A673 (cell line): ENCODE results near the gene HOXC6. TPM values are rescaled to one million over a fixed set of nuclear protein-coding genes. Genes with fewer than 3 reads are reported as not detected.

ENCODE experiments used
- BruUV-seq: library from RNA; stranded (reverse); fragments of 400-500 nt; replicated peaks from 2 replicates; lab custom pipeline; 2021; lab: Mats Ljungman, UMichigan
- CTCF ChIA-PET: fragments of 300-600 bp; sonication (Branson Sonifier 250); formaldehyde crosslinking; loops from one replicate; lab custom pipeline; 2022; ENCODE audit warnings: antibody characterized with exemption; lab: Charles Lee
- POLR2A ChIA-PET: fragments of 300-600 bp; sonication (Branson Sonifier 250); formaldehyde crosslinking; loops from one replicate; lab custom pipeline; 2022; ENCODE audit warnings: antibody characterized with exemption; ENCODE audit not compliant: low non-redundant PET; lab: Charles Lee
- DNase-seq: peaks from one replicate; pipeline ENCODE4 v3.0.0-alpha.2; 2015; ENCODE audit warnings: low spot score
- H3K27ac ChIP-seq: fragments of 200-600 bp; sonication (generic); 2 replicates; pipeline ENCODE4 v1.5.1; 2016; ENCODE audit warnings: mixed run types, low read depth, mild to moderate bottlenecking, mixed read lengths, antibody characterized with exemption, low read length; ENCODE audit not compliant: poor library complexity, severe bottlenecking
- H3K27me3 ChIP-seq: fragments of 200-600 bp; sonication (generic); replicated peaks from 2 replicates; pipeline ENCODE4 v1.6.1; 2017; ENCODE audit warnings: mixed run types, low read depth, mild to moderate bottlenecking, mixed read lengths, antibody characterized with exemption, low read length; ENCODE audit not compliant: insufficient read depth, poor library complexity
- H3K36me3 ChIP-seq: fragments of 200-600 bp; sonication (generic); 2 replicates; pipeline ENCODE4 v1.6.1; 2016; ENCODE audit warnings: mixed run types, mild to moderate bottlenecking, mixed read lengths, antibody characterized with exemption, low read length; ENCODE audit not compliant: insufficient read depth, poor library complexity, severe bottlenecking
- H3K4me1 ChIP-seq: fragments of 200-600 bp; sonication (generic); 2 replicates; pipeline ENCODE4 v1.6.1; 2017; ENCODE audit warnings: mixed run types, mild to moderate bottlenecking, mixed read lengths, antibody characterized with exemption, low read length; ENCODE audit not compliant: insufficient read depth, poor library complexity, severe bottlenecking
- H3K4me3 ChIP-seq: fragments of 200-600 bp; sonication (generic); 2 replicates; pipeline ENCODE4 v1.5.1; 2016; ENCODE audit warnings: low read depth, mixed run types, mild to moderate bottlenecking, mixed read lengths, low read length; ENCODE audit not compliant: poor library complexity, severe bottlenecking
- H3K9me3 ChIP-seq: fragments of 200-600 bp; sonication (generic); 2 replicates; pipeline ENCODE4 v1.6.1; 2016; ENCODE audit warnings: mixed run types, low read depth, mild to moderate bottlenecking, mixed read lengths, antibody characterized with exemption, low read length; ENCODE audit not compliant: poor library complexity, severe bottlenecking
- EZH2 ChIP-seq: fragments of 200-600 bp; sonication (generic); IDR thresholded peaks from 2 replicates; pipeline ENCODE4 v1.6.1; 2017; ENCODE audit warnings: borderline replicate concordance, low read depth, mild to moderate bottlenecking, mixed read lengths, antibody characterized with exemption, low read length; ENCODE audit not compliant: poor library complexity, severe bottlenecking
- intact Hi-C: fragments of 100-400 bp; cut with micrococcal nuclease; formaldehyde crosslinking; loops from one replicate; pipeline ENCODE4 v1.10.0; 2022; ENCODE audit not compliant: unreplicated experiment
- total RNA-seq: library from RNA; stranded (reverse); gene quantifications from 2 replicates; pipeline ENCODE4 v1.2.3, GENCODE V29; 2021
- TF ChIP-seq, protein P1 (sequence below): fragments of 300-800, 200-600 bp; sonication (generic); conservative IDR thresholded peaks from 2 replicates; pipeline ENCODE4 v1.5.1; 2017; ENCODE audit warnings: low read depth, mild to moderate bottlenecking, antibody characterized with exemption, low read length, moderate library complexity, mixed read lengths

HOXC6 gene
- total RNA-seq, 1 experiment from 2014 or later, result 20.8 TPM

- H3K36me3 ChIP-seq, result no peaks in the 10 kb centered on the region
- no TSS peak for BruUV-seq
- DNase-seq, result no peak
- intact Hi-C loops, result no loop called here
- no peaks in the 10 kb centered on the region for H3K9me3 ChIP-seq
- ChIA-PET CTCF (no interaction called here), POLR2A (no interaction called here)
- no peak overlapping the region for H3K4me3 ChIP-seq
- H3K27ac ChIP-seq, result no peak overlapping the region
- H3K27me3 ChIP-seq, result no peaks in the 10 kb centered on the region
- no peaks in the 10 kb centered on the region for H3K4me1 ChIP-seq
- no peak for TF ChIP-seq EZH2
- TF ChIP-seq, protein P1, sequence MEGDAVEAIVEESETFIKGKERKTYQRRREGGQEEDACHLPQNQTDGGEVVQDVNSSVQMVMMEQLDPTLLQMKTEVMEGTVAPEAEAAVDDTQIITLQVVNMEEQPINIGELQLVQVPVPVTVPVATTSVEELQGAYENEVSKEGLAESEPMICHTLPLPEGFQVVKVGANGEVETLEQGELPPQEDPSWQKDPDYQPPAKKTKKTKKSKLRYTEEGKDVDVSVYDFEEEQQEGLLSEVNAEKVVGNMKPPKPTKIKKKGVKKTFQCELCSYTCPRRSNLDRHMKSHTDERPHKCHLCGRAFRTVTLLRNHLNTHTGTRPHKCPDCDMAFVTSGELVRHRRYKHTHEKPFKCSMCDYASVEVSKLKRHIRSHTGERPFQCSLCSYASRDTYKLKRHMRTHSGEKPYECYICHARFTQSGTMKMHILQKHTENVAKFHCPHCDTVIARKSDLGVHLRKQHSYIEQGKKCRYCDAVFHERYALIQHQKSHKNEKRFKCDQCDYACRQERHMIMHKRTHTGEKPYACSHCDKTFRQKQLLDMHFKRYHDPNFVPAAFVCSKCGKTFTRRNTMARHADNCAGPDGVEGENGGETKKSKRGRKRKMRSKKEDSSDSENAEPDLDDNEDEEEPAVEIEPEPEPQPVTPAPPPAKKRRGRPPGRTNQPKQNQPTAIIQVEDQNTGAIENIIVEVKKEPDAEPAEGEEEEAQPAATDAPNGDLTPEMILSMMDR, result no peak
Observed at GRCh38 chr12:54042970-54043853, 15.0 kb downstream of the HOXC6 start.

GRCh38 chr12:54044425-54045103 lies 16.3 kb downstream of the HOXC6 start:
- BruUV-seq, result no TSS peak
- H3K9me3 ChIP-seq, result no peaks in the 10 kb centered on the region
- no peaks in the 10 kb centered on the region for H3K27me3 ChIP-seq
- ChIA-PET CTCF (interaction anchor here (0.5 kb wide), 1 partner anchor 60 kb away, joined by 6 read pairs; the partner anchor contains the start of gene HOXC10), POLR2A (no interaction called here)
- intact Hi-C loops, result no loop called here
- no peaks in the 10 kb centered on the region for H3K36me3 ChIP-seq
- no peak overlapping the region for H3K4me3 ChIP-seq
- H3K4me1 ChIP-seq, result no peaks in the 10 kb centered on the region
- no peak for DNase-seq
- no peak overlapping the region for H3K27ac ChIP-seq
- TF ChIP-seq EZH2, result no peak
- TF ChIP-seq, protein P1, result no peak

GRCh38 chr12:54045401-54045800 lies 17.2 kb downstream of the HOXC6 start:
- DNase-seq, result no peak
- TF ChIP-seq, protein P1, result no peak
- TF ChIP-seq EZH2, result no peak
- no TSS peak for BruUV-seq
- no peak overlapping the region for H3K4me3 ChIP-seq
- ChIA-PET CTCF (no interaction called here), POLR2A (no interaction called here)
- H3K27me3 ChIP-seq, result no peaks in the 10 kb centered on the region
- H3K9me3 ChIP-seq, result no peaks in the 10 kb centered on the region
- intact Hi-C loops, result no loop called here
- H3K4me1 ChIP-seq, result no peaks in the 10 kb centered on the region
- no peak overlapping the region for H3K27ac ChIP-seq
- no peaks in the 10 kb centered on the region for H3K36me3 ChIP-seq
